ENCODE results near the gene SHANK2.

The SHANK2 gene

GRCh38 chr11:71269603-71270511 is 17.5 kb upstream of the SHANK2 start:
- no peak for DNase-seq (ENCODE audit: low spot score)

GRCh38 chr11:71268706-71269321 is 16.4 kb upstream of the SHANK2 start:
- no peak for DNase-seq (ENCODE audit: low spot score)

DNA sequence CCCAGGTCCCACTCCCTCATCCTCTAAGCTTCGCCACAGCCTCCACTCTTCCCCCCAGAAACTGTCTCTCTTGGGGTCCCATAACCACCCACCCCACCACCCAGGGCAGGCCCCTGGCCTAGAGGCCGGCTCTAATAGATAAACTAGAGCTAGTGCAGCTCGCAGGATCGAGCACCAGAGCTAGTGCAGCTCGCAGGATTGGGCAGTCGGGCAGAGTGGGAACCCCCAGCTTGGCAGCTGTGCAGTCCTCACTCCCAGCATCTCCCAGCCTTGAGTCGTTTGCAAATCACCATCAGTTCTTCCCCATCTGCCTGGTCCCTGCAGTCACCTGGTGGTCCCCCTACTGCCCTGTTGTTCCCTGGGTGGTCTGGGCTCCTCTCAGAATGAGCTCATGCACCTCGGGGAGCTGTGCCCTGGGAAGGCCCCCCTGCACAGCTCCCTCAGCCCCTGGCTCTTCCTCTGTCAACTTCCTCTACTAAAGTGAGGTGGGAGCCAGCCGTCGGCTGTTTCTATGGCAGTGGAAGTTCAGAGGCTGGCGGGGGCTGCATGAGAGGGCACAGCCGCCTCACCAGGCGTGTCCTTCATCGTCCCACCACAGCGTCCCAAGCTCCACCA is 15.5 kb upstream of the SHANK2 start:
- no peak for DNase-seq (ENCODE audit: low spot score)

DNA sequence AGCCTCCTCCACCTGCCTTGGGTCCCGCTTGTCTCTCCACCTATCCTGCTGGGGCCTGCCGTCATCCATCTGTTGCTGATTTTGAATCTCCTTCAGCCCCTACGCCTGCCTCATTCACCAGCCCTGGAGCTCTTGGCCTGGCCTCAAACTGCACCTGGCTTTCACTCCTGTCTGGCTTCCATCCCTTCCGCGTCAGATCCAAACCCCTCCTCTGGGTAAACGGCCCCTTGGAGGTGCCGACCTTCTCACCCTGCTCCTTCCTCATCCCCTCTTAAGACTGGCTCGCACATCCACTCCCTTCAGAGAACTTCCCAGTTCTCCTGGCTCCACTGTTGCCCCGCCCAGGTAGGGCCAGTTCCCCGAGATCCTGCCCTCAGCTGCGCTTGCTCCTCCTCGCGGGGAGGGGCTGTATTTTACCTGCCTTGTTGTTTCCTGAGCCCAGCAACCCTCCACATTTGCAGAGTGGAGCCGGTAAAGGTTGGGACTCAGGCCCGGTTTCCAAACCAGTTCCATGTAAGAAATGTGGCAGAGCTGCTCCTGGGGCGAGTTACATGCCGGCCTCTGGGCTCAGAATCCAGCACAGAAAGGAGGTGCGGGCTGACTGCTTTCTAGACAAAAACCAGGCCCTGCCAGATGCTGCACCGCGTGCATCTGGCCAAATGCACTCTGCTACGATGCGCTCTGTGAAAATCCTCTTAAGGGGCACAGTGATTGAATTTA is 13.9 kb upstream of the SHANK2 start:
- DNase-seq (ENCODE audit: low spot score): no peak

DNA sequence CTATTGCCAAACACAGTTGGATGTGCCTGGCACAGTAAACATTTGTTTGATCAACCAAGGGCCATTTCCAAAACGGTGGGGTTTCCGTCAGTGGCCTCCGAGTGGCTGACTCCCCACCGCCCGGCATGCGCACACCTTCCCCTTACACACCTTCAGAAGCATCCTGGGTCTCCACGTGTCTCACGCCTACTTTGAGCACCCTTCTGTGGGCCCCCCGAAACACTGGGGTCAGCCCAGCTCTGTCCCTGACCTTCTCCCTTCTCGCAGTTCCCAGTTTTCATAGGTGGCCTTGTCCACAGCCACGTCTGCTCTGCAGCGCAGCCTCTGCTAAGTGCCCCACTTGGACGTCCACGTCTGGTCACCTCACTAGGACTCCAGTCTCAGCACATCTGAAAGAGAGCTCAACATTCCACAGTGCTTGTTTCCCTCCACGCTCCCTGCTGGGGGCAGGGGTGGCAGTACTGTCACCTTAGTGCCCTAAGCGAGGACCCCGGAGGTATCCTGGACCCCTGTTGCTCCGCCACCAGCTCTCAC is 13.2 kb upstream of the SHANK2 start:
- DNase-seq (ENCODE audit: low spot score): no peak

DNA sequence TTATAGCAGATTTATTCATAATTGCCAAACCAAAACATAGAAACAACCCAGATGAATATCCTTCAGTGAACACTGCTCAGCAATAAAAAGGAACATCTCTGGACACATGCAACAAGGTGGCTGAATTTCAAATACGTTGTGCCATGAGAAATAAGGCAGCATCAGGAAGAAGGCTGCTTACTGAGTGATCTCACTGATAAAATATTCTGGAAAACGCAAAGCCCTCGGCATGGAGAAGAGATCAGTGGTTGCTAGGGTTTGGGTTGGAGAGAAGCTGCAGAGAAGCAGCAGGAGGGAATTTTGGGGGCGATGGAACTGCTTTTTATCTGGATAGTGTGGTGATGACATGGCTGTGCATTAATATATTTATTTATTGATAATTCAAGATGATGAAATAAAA is 11.0 kb upstream of the SHANK2 start:
- DNase-seq (ENCODE audit: low spot score): no peak

- DNase-seq (ENCODE audit: low spot score): no peak
Measured at GRCh38 chr11:71255800-71256479, 3.6 kb upstream of the SHANK2 start.

DNA sequence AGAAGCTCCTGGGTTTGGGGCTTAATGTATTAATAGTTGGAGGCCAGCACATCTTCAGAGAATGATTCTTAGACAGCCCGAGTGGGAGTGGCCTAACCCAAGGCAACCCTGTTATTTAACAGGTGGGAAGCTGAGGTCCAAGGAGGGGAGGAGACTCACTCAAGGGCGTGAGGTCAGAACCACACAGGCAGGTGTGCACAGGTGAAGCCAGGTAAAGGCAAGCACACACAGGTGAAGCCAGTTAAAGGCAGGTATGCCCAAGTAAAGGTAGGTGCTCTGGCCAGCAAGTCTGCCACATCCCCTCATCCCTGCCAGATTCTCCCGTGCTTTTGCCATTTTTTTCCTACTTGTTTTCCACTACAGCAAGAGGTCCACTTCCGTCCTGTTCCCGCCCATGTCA is 2.9 kb upstream of the SHANK2 start:
- no peak for DNase-seq (ENCODE audit: low spot score)

GRCh38 chr11:71253794-71254193 is 1.4 kb upstream of the SHANK2 start:
- no peak for DNase-seq (ENCODE audit: low spot score)

GRCh38 chr11:71252770-71253730 is 673 bp upstream of the SHANK2 start:
- DNase-seq (ENCODE audit: low spot score): no peak

DNA sequence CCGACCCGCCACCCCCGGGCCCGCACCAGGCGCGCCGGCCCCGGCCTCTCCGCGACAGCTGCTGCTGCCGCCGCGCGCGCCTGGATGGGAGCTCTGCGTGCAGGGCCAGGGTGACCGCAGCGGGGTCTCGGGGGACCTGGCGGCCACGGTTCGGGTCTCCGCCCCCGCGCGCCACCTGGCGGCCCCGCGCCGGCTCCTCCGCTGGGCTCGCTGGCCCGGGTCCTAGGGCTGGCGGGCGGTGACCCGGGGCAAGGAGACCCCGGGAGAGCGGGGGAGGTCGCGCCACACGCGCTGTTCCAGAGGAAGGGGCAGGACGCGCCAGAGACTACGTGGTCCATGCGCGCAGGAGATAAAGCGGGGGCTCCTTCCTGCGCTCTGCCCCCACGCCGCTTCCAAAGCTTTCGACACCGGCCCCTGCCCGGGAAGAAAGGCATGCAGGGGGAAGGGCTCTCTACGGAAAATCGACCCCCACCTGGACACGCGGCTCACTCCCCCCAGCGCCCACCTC is 562 bp downstream of the SHANK2 start:
- no peak for DNase-seq (ENCODE audit: low spot score)

DNA sequence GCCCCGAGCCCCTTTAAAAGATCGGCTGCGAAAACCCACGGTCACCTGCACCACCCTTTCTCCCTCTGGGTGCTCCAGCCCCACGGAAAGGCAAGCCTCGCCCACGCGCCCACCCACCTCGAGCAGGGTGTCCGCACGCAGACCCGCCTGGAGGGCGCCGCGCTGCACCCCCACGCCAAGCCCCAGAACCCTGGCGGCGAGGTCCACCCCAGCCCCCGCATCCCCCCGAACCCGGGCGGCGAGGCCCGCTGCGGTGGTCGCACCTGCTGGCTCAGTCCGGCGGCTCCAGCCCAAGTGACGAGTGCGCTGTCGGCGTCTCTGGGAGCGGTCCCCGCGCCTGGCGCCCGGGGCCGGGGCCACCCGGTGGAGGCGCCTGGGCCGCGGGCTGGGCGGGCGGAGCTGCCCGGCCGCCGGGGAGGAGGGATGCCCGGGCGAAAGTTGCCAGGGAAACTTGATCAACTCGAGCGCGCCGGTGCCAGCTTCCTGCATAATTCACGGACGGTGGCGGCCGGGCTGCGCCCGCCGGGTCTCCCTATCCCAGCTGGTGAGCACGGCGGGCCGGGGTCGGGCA is 1.1 kb downstream of the SHANK2 start:
- DNase-seq (ENCODE audit: low spot score): no peak

GRCh38 chr11:71250523-71251150 is 1.7 kb downstream of the SHANK2 start:
- no peak for DNase-seq (ENCODE audit: low spot score)

- no peak for DNase-seq (ENCODE audit: low spot score)
Measured at GRCh38 chr11:71249301-71249700, 3.1 kb downstream of the SHANK2 start.

DNA sequence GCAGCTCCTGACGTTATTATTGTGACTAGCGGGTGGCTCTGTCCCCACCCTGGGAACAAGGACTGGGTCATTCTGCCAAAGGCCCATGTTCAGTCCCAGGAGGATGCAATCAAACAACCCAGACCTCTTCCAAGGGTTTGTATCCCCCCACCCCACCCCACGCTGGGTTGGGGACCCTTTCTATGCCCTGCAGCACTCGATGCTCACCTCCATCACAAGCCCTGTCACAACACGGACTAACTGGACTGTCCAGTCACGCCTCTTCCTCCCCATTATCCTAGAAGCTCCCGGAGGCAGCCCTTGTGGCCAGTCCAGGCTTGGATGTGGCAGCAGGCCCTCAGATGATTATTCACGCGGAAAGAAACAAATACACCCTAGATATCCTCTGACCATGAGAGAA is 3.7 kb downstream of the SHANK2 start:
- no peak for DNase-seq (ENCODE audit: low spot score)

GRCh38 chr11:71248251-71248570 is 4.2 kb downstream of the SHANK2 start:
- no peak for DNase-seq (ENCODE audit: low spot score)

- no peak for DNase-seq (ENCODE audit: low spot score)
Measured at GRCh38 chr11:71247551-71248250, 4.7 kb downstream of the SHANK2 start.

GRCh38 chr11:71246559-71246958 is 5.8 kb downstream of the SHANK2 start:
- no peak for DNase-seq (ENCODE audit: low spot score)

Measured in hematopoietic multipotent progenitor cell treated with erythropoietin and hydrocortisone succinate and interleukin-3 and kit ligand, for 15 days (in vitro differentiated cells).